ENCODE measurements around the gene PARD3. TPM values are rescaled to one million over a fixed set of nuclear protein-coding genes. Genes with fewer than 3 reads are reported as not detected.

Gene PARD3
- total and polyA plus RNA-seq, 7 donors: 20.2 to 84.4 (median 53.4) TPM

- intact Hi-C loops (cut with DNase I): no loop called here
- H3K27me3 ChIP-seq (ENCODE audit: insufficient read depth in 3 of 3, low read length in 2 of 3): no peaks in the 10 kb centered on the region
- no peak overlapping the region for H3K27ac ChIP-seq
- H3K36me3 ChIP-seq (ENCODE audit: insufficient read depth in 1 of 2, low read depth in 1 of 2): no peaks in the 10 kb centered on the region
- peaks cover 9% of the 10 kb centered on the region for H3K9me3 ChIP-seq
- H3K4me1 ChIP-seq: peaks cover 12% of the 10 kb centered on the region
- ATAC-seq (no peak), DNase-seq (no peak)
- no peak overlapping the region for H3K4me3 ChIP-seq
- TF ChIP-seq CTCF (IDR thresholded peaks at IDR 0.05): no peak
Measured at GRCh38 chr10:34097682-34098081, 717.4 kb downstream of the PARD3 start.

GRCh38 chr10:34094961-34095360, 720.1 kb downstream of the PARD3 start:
- Histone ChIP-seq H3K36me3 (ENCODE audit: insufficient read depth in 1 of 2, low read depth in 1 of 2) (no peaks in the 10 kb centered on the region), H3K27me3 (ENCODE audit: insufficient read depth in 3 of 3, low read length in 2 of 3) (no peaks in the 10 kb centered on the region), H3K27ac (no peak overlapping the region), H3K4me3 (no peak overlapping the region), H3K4me1 (no peaks in the 10 kb centered on the region), H3K9me3 (peaks cover 9% of the 10 kb centered on the region)
- DNase-seq (no peak), ATAC-seq (no peak)
- intact Hi-C loops (cut with DNase I): no loop called here
- TF ChIP-seq CTCF (IDR thresholded peaks at IDR 0.05): no peak

GRCh38 chr10:34094146-34094696, 720.9 kb downstream of the PARD3 start:
- H3K4me1 ChIP-seq: no peaks in the 10 kb centered on the region
- 91 to 96% (median 93%) methylated on average over 7 of the region's 7 CpGs for WGBS, 3 donors
- H3K36me3 ChIP-seq (ENCODE audit: insufficient read depth in 1 of 2, low read depth in 1 of 2): no peaks in the 10 kb centered on the region
- peaks cover 9% of the 10 kb centered on the region for H3K9me3 ChIP-seq
- no peak for TF ChIP-seq CTCF (IDR thresholded peaks at IDR 0.05)
- DNase-seq: no peak
- intact Hi-C loops (cut with DNase I): no loop called here
- H3K27ac ChIP-seq: no peak overlapping the region
- H3K4me3 ChIP-seq: no peak overlapping the region
- H3K27me3 ChIP-seq (ENCODE audit: insufficient read depth in 3 of 3, low read length in 2 of 3): no peaks in the 10 kb centered on the region
- ATAC-seq: no peak

GRCh38 chr10:34092891-34093290, 722.2 kb downstream of the PARD3 start:
- ATAC-seq (no peak), DNase-seq (no peak)
- WGBS, 3 donors: 83 to 94% (median 92%) methylated on average over 1 of the region's 1 CpG
- Histone ChIP-seq H3K4me3 (no peak overlapping the region), H3K4me1 (no peaks in the 10 kb centered on the region), H3K27ac (no peak overlapping the region), H3K27me3 (ENCODE audit: insufficient read depth in 3 of 3, low read length in 2 of 3) (no peaks in the 10 kb centered on the region), H3K36me3 (ENCODE audit: insufficient read depth in 1 of 2, low read depth in 1 of 2) (no peaks in the 10 kb centered on the region), H3K9me3 (peaks cover 9% of the 10 kb centered on the region)
- intact Hi-C loops (cut with DNase I): no loop called here
- TF ChIP-seq CTCF (IDR thresholded peaks at IDR 0.05): no peak

- intact Hi-C loops (cut with DNase I): no loop called here
- Histone ChIP-seq H3K36me3 (ENCODE audit: insufficient read depth in 1 of 2, low read depth in 1 of 2) (no peaks in the 10 kb centered on the region), H3K27me3 (ENCODE audit: insufficient read depth in 3 of 3, low read length in 2 of 3) (no peaks in the 10 kb centered on the region), H3K4me3 (no peak overlapping the region), H3K9me3 (peaks cover 9% of the 10 kb centered on the region), H3K27ac (no peak overlapping the region), H3K4me1 (no peaks in the 10 kb centered on the region)
- WGBS, 3 donors: 93 to 95% (median 93%) methylated on average over 6 of the region's 6 CpGs
- ATAC-seq (no peak), DNase-seq (no peak)
- no peak for TF ChIP-seq CTCF (IDR thresholded peaks at IDR 0.05)
Measured at GRCh38 chr10:34091635-34092195, 723.4 kb downstream of the PARD3 start.
